Fibroblast of the aortic adventitia (primary cell): ENCODE measurements around the gene ZMAT3. TPM values are rescaled to one million over a fixed set of nuclear protein-coding genes. Genes with fewer than 3 reads are reported as not detected.
"Not testable (repeated sequence)": the region's sequence is repeated elsewhere in the genome, so short reads cannot be mapped to it uniquely, and the experiment has no call there.

ENCODE experiments used
- DNase-seq: peaks from one replicate; pipeline ENCODE4 v3.0.0-alpha.2; 2010; ENCODE audit warnings: low read depth
- H3K4me3 ChIP-seq: 2 replicates; pipeline ENCODE4 v1.5.1; 2011; ENCODE audit warnings: low read depth, mild to moderate bottlenecking, control low read depth, low read length, moderate library complexity
- total RNA-seq: library from RNA; depleted of rRNA; stranded (reverse); fragments of >200 nt; gene quantifications from 2 replicates; pipeline ENCODE4 v1.2.3, GENCODE V29; 2012; ENCODE audit warnings: low replicate concordance
- TF ChIP-seq, protein P1 (sequence below): IDR thresholded peaks from 2 replicates; pipeline ENCODE4 v1.5.1; 2011; ENCODE audit warnings: mild to moderate bottlenecking, low read length, control low read depth, inconsistent platforms; ENCODE audit not compliant: insufficient read depth

ZMAT3 gene
- total RNA-seq, 1 donor, result 57.8 TPM

DNA sequence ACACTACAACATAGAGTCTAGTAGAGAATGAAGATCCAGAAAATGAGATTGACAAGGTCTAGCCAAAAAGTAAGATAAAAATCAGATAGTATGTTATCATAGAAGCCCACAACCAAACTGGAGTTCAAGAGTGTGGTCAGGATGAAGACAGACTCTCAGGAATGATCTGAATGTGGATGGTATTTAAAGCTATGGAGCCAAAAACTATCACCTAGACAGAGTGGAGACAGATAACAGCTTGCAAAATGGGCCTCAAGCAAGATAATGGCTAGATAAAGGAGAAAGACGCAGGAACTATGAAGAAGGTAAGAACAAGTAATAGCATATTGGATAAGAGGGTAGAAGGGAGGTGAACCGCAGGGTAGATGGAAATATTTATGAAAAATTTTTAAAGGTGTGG is 35.4 kb downstream of the ZMAT3 start:
- peak; percentile 22 for DNase-seq
- TF ChIP-seq, protein P1, sequence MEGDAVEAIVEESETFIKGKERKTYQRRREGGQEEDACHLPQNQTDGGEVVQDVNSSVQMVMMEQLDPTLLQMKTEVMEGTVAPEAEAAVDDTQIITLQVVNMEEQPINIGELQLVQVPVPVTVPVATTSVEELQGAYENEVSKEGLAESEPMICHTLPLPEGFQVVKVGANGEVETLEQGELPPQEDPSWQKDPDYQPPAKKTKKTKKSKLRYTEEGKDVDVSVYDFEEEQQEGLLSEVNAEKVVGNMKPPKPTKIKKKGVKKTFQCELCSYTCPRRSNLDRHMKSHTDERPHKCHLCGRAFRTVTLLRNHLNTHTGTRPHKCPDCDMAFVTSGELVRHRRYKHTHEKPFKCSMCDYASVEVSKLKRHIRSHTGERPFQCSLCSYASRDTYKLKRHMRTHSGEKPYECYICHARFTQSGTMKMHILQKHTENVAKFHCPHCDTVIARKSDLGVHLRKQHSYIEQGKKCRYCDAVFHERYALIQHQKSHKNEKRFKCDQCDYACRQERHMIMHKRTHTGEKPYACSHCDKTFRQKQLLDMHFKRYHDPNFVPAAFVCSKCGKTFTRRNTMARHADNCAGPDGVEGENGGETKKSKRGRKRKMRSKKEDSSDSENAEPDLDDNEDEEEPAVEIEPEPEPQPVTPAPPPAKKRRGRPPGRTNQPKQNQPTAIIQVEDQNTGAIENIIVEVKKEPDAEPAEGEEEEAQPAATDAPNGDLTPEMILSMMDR, result no peak
- H3K4me3 ChIP-seq, result no peak overlapping the region

DNA sequence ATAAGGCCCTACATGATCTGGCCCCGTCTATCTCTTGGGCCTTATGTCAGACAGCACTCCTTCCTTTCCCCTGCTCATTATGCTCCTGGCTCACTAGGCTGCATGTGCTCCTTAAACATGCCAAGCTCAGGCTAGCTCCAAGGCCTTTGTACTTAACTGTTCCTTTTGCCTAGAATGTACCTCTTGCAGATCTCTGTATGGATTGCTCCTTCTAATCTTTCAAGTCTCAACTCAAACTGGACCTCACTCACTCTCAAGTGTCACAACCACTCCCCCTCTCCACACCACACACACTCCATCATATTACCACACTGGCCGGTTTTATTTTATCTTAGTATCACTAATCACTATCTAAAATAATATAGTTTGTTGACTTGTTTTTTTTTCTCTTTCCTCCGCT is 36.4 kb downstream of the ZMAT3 start:
- no peak overlapping the region for H3K4me3 ChIP-seq
- TF ChIP-seq, protein P1, result no peak
- no peak for DNase-seq

DNA sequence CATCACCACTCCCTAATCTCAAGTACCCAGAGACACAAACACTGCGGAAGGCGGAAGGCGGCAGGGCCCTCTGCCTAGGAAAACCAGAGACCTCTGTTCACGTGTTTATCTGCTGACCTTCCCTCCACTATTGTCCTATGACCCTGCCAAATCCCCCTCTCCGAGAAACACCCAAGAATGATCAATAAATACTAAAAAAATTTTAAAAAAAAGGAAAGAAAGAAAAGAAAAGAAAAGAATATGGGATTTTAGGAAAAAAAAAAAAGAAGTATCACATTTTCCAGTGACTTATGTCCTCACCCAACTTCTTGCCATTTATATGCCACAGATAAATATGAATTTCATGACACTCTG is 38.3 kb downstream of the ZMAT3 start:
- not testable (repeated sequence) for H3K4me3 ChIP-seq, DNase-seq

DNA sequence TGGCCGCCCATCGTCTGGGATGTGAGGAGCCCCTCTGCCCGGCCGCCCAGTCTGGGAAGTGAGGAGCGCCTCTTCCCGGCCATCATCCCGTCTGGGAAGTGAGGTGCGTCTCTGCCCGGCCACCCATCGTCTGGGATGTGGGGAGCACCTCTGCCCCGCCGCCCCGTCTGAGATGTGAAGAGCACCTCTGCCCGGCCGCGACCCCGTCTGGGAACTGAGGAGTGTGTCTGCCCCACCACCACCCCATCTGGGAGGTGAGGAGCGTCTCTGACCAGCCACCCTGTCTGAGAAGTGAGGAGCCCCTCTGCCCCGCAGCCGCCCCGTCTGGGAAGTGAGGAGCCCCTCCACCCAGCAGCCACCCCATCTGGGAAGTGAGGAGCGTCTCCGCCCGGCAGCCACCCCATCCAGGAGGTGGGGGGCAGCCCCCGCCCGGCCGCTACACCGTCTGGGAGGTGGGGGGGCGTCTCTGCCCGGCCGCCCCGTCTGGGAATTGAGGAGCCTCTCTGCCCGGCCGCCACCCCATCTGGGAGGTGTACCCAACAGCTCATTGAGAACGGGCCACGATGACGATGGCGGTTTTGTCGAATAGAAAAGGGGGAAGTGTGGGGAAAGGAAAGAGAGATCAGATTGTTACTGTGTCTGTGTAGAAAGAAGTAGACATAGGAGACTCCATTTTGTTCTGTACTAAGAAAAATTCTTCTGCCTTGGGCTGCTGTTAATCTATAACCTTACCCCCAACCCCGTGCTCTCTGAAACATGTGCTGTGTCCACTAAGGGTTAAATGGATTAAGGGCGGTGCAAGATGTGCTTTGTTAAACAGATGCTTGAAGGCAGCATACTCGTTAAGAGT is 38.9 kb downstream of the ZMAT3 start:
- not testable (repeated sequence) for H3K4me3 ChIP-seq, DNase-seq

DNA sequence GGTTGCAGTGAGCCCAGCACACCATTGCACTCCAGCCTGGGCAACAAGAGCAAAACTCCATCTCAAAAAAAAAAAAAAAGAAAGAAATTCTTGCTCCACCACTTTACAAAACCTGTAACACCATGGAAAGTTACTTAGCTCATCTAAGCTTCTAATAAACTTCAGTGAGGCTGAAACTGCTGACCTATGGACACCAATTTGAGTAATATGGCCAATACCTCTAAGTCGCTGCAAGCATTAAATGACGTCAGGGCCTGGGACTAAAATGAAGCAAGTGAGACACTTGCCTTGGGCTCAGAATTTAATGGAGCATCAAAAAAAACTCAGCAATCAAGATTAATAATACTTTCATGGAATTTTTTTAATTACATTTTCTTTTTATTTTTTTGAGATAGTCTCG is 42.5 kb downstream of the ZMAT3 start:
- no peak overlapping the region for H3K4me3 ChIP-seq
- no peak for DNase-seq
- TF ChIP-seq, protein P1, result no peak

DNA sequence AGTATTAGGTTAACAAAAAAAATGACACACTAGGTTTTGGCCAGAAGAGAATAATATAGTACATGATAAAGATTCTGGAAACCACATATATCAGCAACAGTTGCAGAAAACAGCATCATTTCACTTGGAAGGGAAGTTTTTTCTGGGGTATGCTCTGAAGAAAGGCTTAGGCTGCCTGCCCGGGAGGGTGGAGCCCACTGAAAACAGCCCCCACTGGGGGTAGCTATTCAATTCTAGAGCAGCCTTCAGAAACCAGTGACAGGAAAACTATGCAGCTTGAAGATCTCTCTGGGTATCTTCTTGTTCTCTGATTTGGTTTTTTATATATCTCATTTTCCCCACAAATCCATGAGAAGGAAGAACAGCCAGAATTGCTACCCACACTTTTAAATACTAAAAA is 43.2 kb downstream of the ZMAT3 start:
- TF ChIP-seq, protein P1, result no peak
- no peak overlapping the region for H3K4me3 ChIP-seq
- no peak for DNase-seq

DNA sequence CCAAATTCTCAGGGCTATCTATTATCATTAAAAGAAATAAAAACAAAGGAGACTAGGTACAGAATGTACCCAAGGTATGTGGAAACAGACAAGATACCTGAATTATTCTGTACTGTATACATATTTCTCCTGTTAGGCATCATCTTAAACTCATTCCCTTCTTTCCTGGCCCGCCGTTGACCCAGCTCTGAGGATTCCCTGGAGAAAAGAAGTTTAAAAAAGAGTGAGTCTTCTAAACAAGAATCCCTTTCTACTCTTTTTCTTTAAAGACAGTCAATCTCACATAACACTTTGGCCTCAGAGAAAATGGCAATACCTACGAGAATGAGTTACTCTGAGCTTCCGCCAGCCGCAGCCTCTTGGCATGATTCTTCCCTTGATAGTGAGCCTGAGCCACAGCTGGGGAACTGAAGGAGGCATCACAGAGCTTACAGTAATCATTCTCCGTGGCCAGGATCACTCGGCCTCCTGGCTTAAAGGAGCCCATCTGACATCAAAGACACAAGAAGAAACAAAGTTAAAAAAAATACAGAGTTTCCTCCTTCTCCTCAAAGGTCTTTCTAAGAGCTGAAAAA is 44.2 kb downstream of the ZMAT3 start:
- DNase-seq, result peak; percentile 57
- TF ChIP-seq, protein P1, result peak; percentile 2

DNA sequence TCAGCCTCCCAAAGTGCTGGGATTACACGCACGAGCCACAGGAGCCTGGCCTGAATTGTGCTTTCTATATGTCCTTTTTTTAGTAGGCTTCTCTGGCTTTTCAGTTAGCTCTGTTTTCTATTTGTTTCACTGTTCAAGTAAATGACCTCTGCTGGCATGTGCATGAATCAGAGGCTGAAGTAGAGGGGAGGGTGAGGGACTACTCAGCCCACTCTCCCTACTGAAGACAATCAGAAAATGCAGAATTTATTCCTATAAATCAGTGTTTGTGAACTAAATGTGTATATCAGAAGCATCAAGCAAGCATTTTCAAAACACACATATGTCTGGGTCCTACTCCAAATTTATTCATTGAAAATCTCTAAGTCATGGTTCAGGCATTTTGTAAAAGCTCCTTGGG is 45.0 kb downstream of the ZMAT3 start:
- TF ChIP-seq, protein P1, result no peak
- no peak overlapping the region for H3K4me3 ChIP-seq
- no peak for DNase-seq

More for the DNA sequence above, 44.2 kb downstream of the ZMAT3 start:
- H3K4me3 ChIP-seq, result no peak overlapping the region
